Left renal pelvis (tissue), 4 donors: ENCODE results near the gene PSG2. TPM values are rescaled to one million over a fixed set of nuclear protein-coding genes. Genes with fewer than 3 reads are reported as not detected.

Source experiments
- polyA plus RNA-seq, 4 donors: library from polyadenylated mRNA; unstranded; fragments of 120-200 nt; gene quantifications; one replicate each; pipeline ENCODE4 v1.2.1, GENCODE V29; 2013; ENCODE audit not compliant: insufficient read length in 4 of 4

The PSG2 gene
- polyA plus RNA-seq, 4 donors = 0.23 TPM; not detected in 3

Other genes starting within 250 kb of the PSG2 start
- gene PSG1, start 203.0 kb downstream of the PSG2 start, polyA plus RNA-seq = under 1 TPM in 1 of 4 donors, not detected in 3; 0.22 TPM
- gene PSG6, start 164.8 kb downstream of the PSG2 start, polyA plus RNA-seq = under 1 TPM in 1 of 4 donors, not detected in 3; 0.10 TPM
- gene PSG7, start 145.5 kb downstream of the PSG2 start, polyA plus RNA-seq = not detected
- under 1 TPM in 1 of 4 donors, not detected in 3; 0.20 TPM for gene PSG11, start 56.2 kb downstream of the PSG2 start, polyA plus RNA-seq
- gene PSG5, start 103.8 kb upstream of the PSG2 start, polyA plus RNA-seq = under 1 TPM in 1 of 4 donors, not detected in 3; 0.27 TPM
- gene PSG4, start 122.9 kb upstream of the PSG2 start, polyA plus RNA-seq = under 1 TPM in 1 of 4 donors, not detected in 3; 0.27 TPM
- gene PSG9, start 186.8 kb upstream of the PSG2 start, polyA plus RNA-seq = under 1 TPM in 1 of 4 donors, not detected in 3; 0.16 TPM